SU-DHL-6 (cell line): Measurements from ENCODE around the gene UBR3.

ENCODE experiments used
- H2AFZ ChIP-seq: fragments of 200-600 bp; sonication (generic); 2 replicates; pipeline ENCODE4 v1.6.1; 2014; ENCODE audit warnings: low read depth, mild to moderate bottlenecking, moderate library complexity, mixed read lengths, antibody characterized with exemption, low read length; ENCODE audit not compliant: severe bottlenecking
- H3F3A ChIP-seq: fragments of 200-600 bp; shearing (Covaris generic); 2 replicates; pipeline ENCODE4 v1.6.0; 2016; ENCODE audit warnings: antibody characterized with exemption, mild to moderate bottlenecking; ENCODE audit not compliant: insufficient read depth
- H3K27ac ChIP-seq: fragments of 200-600 bp; sonication (generic); 2 replicates; pipeline ENCODE4 v1.5.1; 2016; ENCODE audit warnings: low read depth, mild to moderate bottlenecking, low read length, moderate library complexity, mixed read lengths
- H3K27me3 ChIP-seq: fragments of 200-600 bp; sonication (generic), shearing (Covaris generic); 2 replicates; pipeline ENCODE4 v1.6.0; 2014; ENCODE audit warnings: mild to moderate bottlenecking, low read length
- H3K36me3 ChIP-seq: fragments of 200-600 bp; sonication (generic); 2 replicates; pipeline ENCODE4 v1.6.1; 2014; ENCODE audit warnings: mild to moderate bottlenecking, low read length, mixed read lengths
- H3K4me2 ChIP-seq: fragments of 300-600, 200-600 bp; shearing (Covaris generic), sonication (generic); 2 replicates; pipeline ENCODE4 v1.6.0; 2014; ENCODE audit warnings: low read length, low read depth, mild to moderate bottlenecking; ENCODE audit not compliant: poor library complexity, severe bottlenecking
- H3K4me3 ChIP-seq: fragments of 200-600 bp; sonication (generic); 2 replicates; pipeline ENCODE4 v1.5.1; 2014; ENCODE audit warnings: antibody characterized with exemption, low read length, mild to moderate bottlenecking, mixed read lengths; ENCODE audit not compliant: insufficient read depth, poor library complexity, severe bottlenecking
- H3K79me2 ChIP-seq: fragments of 200-600 bp; sonication (generic); 2 replicates; pipeline ENCODE4 v1.6.1; 2014; ENCODE audit warnings: mild to moderate bottlenecking, low read length, moderate library complexity; ENCODE audit not compliant: insufficient read depth
- H3K9ac ChIP-seq: fragments of 200-600 bp; sonication (generic); 2 replicates; pipeline ENCODE4 v1.7.0; 2014; ENCODE audit warnings: mild to moderate bottlenecking, low read length
- H3K9me2 ChIP-seq: fragments of 200-600 bp; sonication (generic); replicated peaks from 2 replicates; pipeline ENCODE4 v1.6.1; 2014; ENCODE audit warnings: low read length; ENCODE audit not compliant: insufficient read depth
- H3K9me3 ChIP-seq: fragments of 200-600 bp; sonication (generic); 2 replicates; pipeline ENCODE4 v1.6.1; 2014; ENCODE audit warnings: low read length, mixed read lengths; ENCODE audit not compliant: insufficient read depth
- H4K20me1 ChIP-seq: fragments of 200-600 bp; sonication (generic); 2 replicates; pipeline ENCODE4 v1.6.1; 2014; ENCODE audit warnings: low read depth, mild to moderate bottlenecking, antibody characterized with exemption, low read length, moderate library complexity, mixed read lengths
- CTCF ChIP-seq: fragments of 200-600 bp; sonication (generic); IDR thresholded peaks from one replicate; pipeline ENCODE4 v1.5.1; 2017; ENCODE audit warnings: antibody characterized with exemption, mild to moderate bottlenecking, low read length, moderate library complexity; ENCODE audit not compliant: insufficient read depth, poor library complexity, severe bottlenecking
- EZH2phosphoT487 ChIP-seq: fragments of 200-600 bp; sonication (generic), shearing (Covaris generic); conservative IDR thresholded peaks from 2 replicates; pipeline ENCODE4 v1.6.1; 2018; ENCODE audit warnings: mild to moderate bottlenecking, antibody characterized with exemption, low read length, moderate library complexity, mixed read lengths

Gene UBR3

GRCh38 chr2:169782513-169782912 lies 44.7 kb upstream of the UBR3 start:
- H3K9ac ChIP-seq, result no peak overlapping the region

GRCh38 chr2:169790581-169790980 lies 36.7 kb upstream of the UBR3 start:
- Histone ChIP-seq H3K27me3 (no peaks in the 10 kb centered on the region), H3K4me2 (no peak overlapping the region), H4K20me1 (no peaks in the 10 kb centered on the region), H2AFZ (no peak overlapping the region), H3K9me2 (no peaks in the 10 kb centered on the region), H3K27ac (no peak overlapping the region), H3K79me2 (no peaks in the 10 kb centered on the region), H3F3A (no peaks in the 10 kb centered on the region), H3K4me3 (no peak overlapping the region), H3K36me3 (no peaks in the 10 kb centered on the region), H3K9me3 (no peaks in the 10 kb centered on the region), H3K9ac (no peak overlapping the region)
- TF ChIP-seq EZH2phosphoT487, result no peak
- TF ChIP-seq CTCF, result no peak

More at GRCh38 chr2:169782513-169782912, 44.7 kb upstream of the UBR3 start:
- H3K9me2 ChIP-seq, result no peaks in the 10 kb centered on the region
- no peaks in the 10 kb centered on the region for H3F3A ChIP-seq
- H3K4me3 ChIP-seq, result no peak overlapping the region
- no peak overlapping the region for H3K27ac ChIP-seq
- no peaks in the 10 kb centered on the region for H3K36me3 ChIP-seq
- no peaks in the 10 kb centered on the region for H3K27me3 ChIP-seq
- H4K20me1 ChIP-seq, result no peaks in the 10 kb centered on the region
- no peak overlapping the region for H3K4me2 ChIP-seq
- TF ChIP-seq CTCF, result no peak
- TF ChIP-seq EZH2phosphoT487, result no peak
- H3K79me2 ChIP-seq, result no peaks in the 10 kb centered on the region
- H3K9me3 ChIP-seq, result no peaks in the 10 kb centered on the region
- H2AFZ ChIP-seq, result no peak overlapping the region

GRCh38 chr2:169795181-169795580 lies 32.1 kb upstream of the UBR3 start:
- Histone ChIP-seq H4K20me1 (no peaks in the 10 kb centered on the region), H3K27me3 (no peaks in the 10 kb centered on the region), H2AFZ (no peak overlapping the region), H3K4me3 (no peak overlapping the region), H3K9me2 (no peaks in the 10 kb centered on the region), H3K9me3 (no peaks in the 10 kb centered on the region), H3K79me2 (peaks cover 11% of the 10 kb centered on the region), H3K36me3 (no peaks in the 10 kb centered on the region), H3F3A (peaks cover 10% of the 10 kb centered on the region), H3K4me2 (no peak overlapping the region), H3K9ac (no peak overlapping the region), H3K27ac (no peak overlapping the region)
- TF ChIP-seq CTCF (no peak), EZH2phosphoT487 (no peak)

GRCh38 chr2:169796441-169796840 lies 30.8 kb upstream of the UBR3 start:
- Histone ChIP-seq H3K9me2 (no peaks in the 10 kb centered on the region), H4K20me1 (no peaks in the 10 kb centered on the region), H3K27me3 (no peaks in the 10 kb centered on the region), H3F3A (peaks cover 21% of the 10 kb centered on the region), H3K4me3 (no peak overlapping the region), H3K36me3 (peaks cover 5% of the 10 kb centered on the region; the same call in 1 of the 2 replicates), H3K27ac (no peak overlapping the region), H3K9me3 (no peaks in the 10 kb centered on the region), H3K9ac (no peak overlapping the region), H2AFZ (no peak overlapping the region), H3K4me2 (no peak overlapping the region), H3K79me2 (peaks cover 24% of the 10 kb centered on the region)
- no peak for TF ChIP-seq EZH2phosphoT487
- TF ChIP-seq CTCF, result no peak
